Hepatocyte (in vitro differentiated cells): ENCODE data around the gene PLPP1.

Experiments used
- EZH2 ChIP-seq: fragments of 200-600 bp; sonication (generic); IDR thresholded peaks from 2 replicates; pipeline ENCODE4 v1.6.1; 2016; ENCODE audit warnings: antibody characterized with exemption, mild to moderate bottlenecking, borderline replicate concordance
- EZH2phosphoT487 ChIP-seq: fragments of 200-600 bp; sonication (generic); IDR thresholded peaks from one replicate; pipeline ENCODE4 v1.6.1; 2018; ENCODE audit warnings: antibody characterized with exemption, mild to moderate bottlenecking, low read depth, moderate library complexity; ENCODE audit not compliant: unreplicated experiment, severe bottlenecking
- TF ChIP-seq, protein P1 (sequence below): fragments of 200-600 bp; sonication (generic); IDR thresholded peaks from 2 replicates; pipeline ENCODE4 v1.5.1; 2016; ENCODE audit warnings: antibody characterized with exemption, mild to moderate bottlenecking; ENCODE audit not compliant: poor library complexity

DNA sequence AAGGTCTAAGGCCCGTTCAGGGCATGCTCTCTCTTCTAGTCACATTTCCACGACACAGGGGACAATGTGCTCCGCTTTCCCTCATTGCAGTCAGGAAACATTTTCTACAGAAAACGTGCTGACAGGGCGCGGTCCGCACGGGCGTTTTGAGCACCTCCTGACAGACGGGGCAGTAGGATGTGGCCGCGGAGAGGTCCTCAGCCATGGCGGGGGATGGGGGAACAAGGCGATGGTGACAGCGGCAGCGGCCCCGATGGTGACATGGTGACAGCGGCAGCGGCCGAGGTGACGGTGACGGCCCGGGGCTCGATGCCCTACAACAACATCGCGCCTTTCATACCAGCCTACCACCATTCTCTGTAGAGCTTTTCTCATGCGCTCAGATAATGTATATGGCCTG, 4.1 kb downstream of the PLPP1 start:
- TF ChIP-seq EZH2, result no peak
- TF ChIP-seq, protein P1, sequence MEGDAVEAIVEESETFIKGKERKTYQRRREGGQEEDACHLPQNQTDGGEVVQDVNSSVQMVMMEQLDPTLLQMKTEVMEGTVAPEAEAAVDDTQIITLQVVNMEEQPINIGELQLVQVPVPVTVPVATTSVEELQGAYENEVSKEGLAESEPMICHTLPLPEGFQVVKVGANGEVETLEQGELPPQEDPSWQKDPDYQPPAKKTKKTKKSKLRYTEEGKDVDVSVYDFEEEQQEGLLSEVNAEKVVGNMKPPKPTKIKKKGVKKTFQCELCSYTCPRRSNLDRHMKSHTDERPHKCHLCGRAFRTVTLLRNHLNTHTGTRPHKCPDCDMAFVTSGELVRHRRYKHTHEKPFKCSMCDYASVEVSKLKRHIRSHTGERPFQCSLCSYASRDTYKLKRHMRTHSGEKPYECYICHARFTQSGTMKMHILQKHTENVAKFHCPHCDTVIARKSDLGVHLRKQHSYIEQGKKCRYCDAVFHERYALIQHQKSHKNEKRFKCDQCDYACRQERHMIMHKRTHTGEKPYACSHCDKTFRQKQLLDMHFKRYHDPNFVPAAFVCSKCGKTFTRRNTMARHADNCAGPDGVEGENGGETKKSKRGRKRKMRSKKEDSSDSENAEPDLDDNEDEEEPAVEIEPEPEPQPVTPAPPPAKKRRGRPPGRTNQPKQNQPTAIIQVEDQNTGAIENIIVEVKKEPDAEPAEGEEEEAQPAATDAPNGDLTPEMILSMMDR, result no peak
- TF ChIP-seq EZH2phosphoT487, result no peak
